ENCODE measurements around the gene ABI1.

- no peak for TF ChIP-seq TAF1 (IDR thresholded peaks at IDR 0.05; ENCODE audit: low read depth)
- no peak for TF ChIP-seq YY1 (IDR thresholded peaks at IDR 0.05; ENCODE audit: low read depth)
- no peak for TF ChIP-seq FOXM1 (IDR thresholded peaks at IDR 0.05; ENCODE audit: borderline replicate concordance, low read depth)
- no peak for TF ChIP-seq REST (IDR thresholded peaks at IDR 0.05; ENCODE audit: low read depth)
- no peak for TF ChIP-seq CEBPB (IDR thresholded peaks at IDR 0.05)
- TF ChIP-seq NFIC (IDR thresholded peaks at IDR 0.05): no peak
- no peak for TF ChIP-seq EGR1 (IDR thresholded peaks at IDR 0.05)
Measured at GRCh38 chr10:26824015-26824690, 36.6 kb downstream of the ABI1 start.
